GM11168 (cell line): Measurements from ENCODE around the gene ACLY.
"Not testable (repeated sequence)": the region's sequence is repeated elsewhere in the genome, so short reads cannot be mapped to it uniquely, and the experiment has no call there.

Source experiments
- in situ Hi-C: fragments of 300-500 bp; cut with MboI; formaldehyde crosslinking; loops from one replicate; pipeline ENCODE4 v1.12.0; 2022; ENCODE audit warnings: low sequenced_read_pairs; ENCODE audit not compliant: unreplicated experiment

The ACLY gene

DNA sequence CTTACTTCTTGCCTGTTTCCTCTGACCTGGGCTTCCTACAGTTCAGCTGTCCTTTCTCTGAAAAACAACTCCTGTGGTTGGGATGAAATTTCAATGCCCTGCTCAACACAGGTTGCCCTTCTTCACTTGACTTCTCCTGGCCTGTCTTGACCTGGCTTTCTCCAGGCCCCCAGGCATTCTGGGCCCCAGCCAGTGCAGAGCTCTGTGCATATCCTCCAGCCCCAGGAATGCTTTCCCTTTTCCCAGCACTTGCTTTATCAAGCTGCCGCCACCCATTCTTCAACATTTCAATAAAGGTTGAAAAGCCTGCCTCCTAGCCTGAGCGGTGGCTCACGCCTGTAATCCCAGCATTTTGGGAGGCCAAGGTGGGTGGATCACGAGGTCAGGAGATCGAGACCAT is 22.4 kb upstream of the ACLY start:
- in situ Hi-C loops: no loop called here

DNA sequence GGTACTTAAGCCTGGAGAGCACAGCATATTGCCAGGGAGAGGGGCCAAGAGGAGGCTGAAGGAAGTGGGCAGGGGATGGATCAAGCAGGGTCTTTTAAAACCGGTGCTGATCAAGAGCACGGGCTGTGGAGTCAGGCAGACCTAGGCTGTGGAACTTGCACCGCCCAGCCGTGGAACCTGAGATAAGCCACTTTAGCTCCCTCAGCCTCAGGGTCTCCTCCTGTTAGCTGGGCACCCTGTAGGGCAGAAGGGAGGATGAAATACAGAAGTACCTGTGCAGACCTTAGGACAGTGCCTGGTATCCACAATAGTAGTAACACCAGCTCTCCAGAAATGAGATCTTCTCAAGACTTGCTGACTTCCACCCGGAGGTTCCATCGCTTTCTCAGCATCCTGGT is 20.9 kb upstream of the ACLY start:
- in situ Hi-C loops: no loop called here

- in situ Hi-C loops: no loop called here
These were observed 20.4 kb upstream of the ACLY start for GRCh38 chr17:41939044-41939692.

DNA sequence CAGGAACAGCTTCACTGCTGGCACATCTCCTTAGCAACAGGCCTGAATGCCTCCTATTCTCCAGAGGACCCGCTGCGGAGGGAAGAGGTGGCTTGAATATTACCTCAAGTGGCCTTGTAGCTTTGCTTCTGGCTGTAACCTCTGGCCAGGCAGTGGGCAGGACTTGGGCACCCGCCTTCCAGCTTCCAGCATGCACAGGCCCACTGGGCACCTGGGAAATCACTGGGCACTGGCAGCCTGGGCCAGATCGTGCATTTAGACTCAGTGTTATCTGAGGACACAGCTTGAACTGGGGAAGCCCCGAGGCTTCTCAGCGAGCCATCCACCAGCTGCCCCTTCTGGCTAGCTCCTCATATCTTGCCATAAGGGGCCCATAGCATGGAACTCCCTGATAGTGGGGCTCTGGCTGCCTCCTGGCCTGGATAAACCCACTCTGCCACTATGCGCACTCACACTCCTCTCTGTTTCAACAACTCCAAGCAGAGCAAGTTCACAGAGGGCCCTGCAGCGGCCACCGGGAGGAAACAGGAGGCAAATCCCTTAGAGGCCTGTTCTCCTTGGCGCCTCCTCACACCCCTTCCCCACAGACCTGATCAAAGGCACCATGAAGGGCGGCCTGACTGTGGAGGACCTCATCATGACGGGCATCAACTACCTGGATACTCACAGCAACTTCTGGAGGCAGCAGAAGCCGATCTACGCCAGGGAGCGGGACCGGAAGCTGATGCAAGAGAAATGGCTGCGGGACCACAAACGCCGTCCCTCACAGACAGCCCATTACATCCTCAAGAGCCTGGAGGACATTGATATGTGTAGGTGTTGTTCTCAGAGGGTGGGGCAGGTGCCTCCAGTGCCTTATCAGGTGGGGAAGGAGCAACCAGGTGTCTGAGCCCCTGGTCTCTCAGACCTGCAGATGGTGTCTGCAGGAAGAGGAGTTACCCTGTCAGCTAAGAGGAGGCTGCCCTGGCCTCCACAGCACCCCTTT is 19.5 kb upstream of the ACLY start:
- in situ Hi-C loops: no loop called here

DNA sequence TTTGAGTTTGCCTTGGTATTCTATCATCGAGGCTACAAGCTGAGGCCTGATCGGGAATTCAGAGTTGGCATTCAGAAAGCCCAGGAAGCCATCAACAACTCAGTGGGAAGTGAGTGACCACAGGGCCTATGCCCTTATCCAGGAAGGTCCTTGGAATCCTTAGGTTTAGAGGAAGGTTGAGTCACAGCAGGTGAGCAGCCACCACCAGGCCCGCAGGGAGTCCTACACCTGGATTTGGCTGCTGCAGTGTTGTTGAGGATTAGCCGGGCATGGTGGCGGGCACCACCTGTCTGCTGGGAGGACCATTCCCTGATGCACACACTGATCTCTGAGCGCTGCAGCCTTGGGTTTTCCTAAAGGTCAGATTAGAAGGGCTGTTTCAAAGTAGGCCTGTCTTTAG is 16.9 kb upstream of the ACLY start:
- in situ Hi-C loops: no loop called here

GRCh38 chr17:41932816-41933389 is 14.2 kb upstream of the ACLY start:
- in situ Hi-C loops: no loop called here

- in situ Hi-C loops: not testable (repeated sequence)
These were observed 13.0 kb upstream of the ACLY start for GRCh38 chr17:41931715-41932114.

GRCh38 chr17:41930833-41931156 is 12.0 kb upstream of the ACLY start:
- in situ Hi-C loops: not testable (repeated sequence)

- in situ Hi-C loops: no loop called here
These were observed 11.5 kb upstream of the ACLY start, which contains the start of gene ODAD4 for GRCh38 chr17:41930009-41930832. Gene ODAD4 (plus strand): TSS chr17:41930617. CDS start chr17:41930724, 107 bp downstream.

GRCh38 chr17:41928693-41929251 is 10.0 kb upstream of the ACLY start:
- in situ Hi-C loops: no loop called here

GRCh38 chr17:41925991-41926590 is 7.3 kb upstream of the ACLY start:
- in situ Hi-C loops: no loop called here

DNA sequence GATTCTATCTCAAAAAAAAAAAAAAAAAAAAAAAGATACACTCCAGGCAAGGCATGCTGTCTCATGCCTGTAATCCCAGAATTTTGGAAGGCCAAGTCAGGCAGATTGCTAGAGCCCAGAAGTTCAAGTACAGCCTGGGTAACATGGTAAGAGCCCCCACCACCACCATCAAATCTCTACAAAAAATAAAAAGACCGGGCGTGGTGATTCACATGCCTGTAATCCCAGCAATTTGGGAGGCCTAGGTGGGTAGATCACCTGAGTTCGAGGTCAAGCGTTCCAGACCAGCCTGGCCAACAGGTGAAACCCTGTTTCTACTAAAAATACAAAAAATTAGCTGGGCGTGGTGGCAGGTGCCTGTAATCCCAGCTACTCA is 1.8 kb upstream of the ACLY start:
- in situ Hi-C loops: no loop called here

DNA sequence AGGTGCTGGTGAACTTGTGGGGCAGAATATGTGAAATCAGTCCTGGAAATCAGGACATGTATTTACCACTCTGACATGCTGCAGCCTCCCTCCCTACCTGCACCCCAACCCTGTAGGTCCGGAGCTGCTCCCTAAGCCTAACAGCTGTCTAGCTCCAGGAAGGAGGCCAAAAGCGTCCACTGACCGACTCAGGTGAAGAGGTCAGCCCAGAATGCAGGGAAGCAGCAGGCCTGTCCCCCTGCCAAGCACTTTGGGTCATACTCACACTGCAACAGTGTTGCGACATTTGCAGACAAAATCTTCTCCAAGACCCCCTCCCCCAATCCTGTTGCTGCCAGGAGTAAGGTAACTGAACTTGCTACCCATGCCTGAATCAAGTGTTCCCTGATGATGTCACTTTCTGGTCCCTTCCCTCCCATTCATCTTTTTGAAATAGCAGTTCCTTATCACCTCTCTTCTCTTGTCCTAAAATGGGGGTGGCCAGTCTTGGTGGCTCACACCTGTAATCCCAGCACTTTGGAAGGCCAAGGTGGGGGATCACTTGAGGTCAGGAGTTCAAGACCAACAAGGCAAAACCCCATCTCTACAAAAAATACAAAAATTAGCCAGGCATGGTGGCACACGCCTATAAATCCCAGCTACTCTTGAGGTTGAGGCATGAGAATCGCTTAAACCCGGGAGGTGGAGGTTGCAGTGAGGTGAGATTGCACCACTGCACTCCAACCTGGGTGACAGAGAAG is 1.3 kb upstream of the ACLY start:
- in situ Hi-C loops: no loop called here

- in situ Hi-C loops: no loop called here
These were observed 540 bp upstream of the ACLY start for GRCh38 chr17:41919165-41919817.

GRCh38 chr17:41917679-41918313 is 955 bp downstream of the ACLY start:
- in situ Hi-C loops: no loop called here

- in situ Hi-C loops: no loop called here
These were observed 1.6 kb downstream of the ACLY start for GRCh38 chr17:41917192-41917591.

DNA sequence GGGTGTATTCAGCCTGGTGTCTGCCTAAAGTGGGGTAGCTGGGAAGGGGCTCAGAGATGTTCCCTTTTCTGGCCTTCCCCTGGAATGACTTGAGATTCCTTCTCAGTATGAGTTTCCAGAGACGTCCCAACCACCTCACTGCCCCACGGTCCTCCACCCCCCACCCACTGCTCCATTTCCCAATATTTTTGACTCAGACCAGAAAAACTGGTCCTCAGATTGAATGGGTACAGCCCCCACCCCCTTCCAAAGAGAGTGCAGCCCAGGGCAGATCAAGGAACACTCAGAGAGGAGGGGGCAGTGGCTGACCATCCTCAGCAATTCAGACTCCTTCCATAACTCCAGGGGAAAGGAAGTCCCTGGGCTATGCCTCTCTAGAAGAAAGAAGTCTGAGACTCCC is 3.2 kb downstream of the ACLY start:
- in situ Hi-C loops: no loop called here

DNA sequence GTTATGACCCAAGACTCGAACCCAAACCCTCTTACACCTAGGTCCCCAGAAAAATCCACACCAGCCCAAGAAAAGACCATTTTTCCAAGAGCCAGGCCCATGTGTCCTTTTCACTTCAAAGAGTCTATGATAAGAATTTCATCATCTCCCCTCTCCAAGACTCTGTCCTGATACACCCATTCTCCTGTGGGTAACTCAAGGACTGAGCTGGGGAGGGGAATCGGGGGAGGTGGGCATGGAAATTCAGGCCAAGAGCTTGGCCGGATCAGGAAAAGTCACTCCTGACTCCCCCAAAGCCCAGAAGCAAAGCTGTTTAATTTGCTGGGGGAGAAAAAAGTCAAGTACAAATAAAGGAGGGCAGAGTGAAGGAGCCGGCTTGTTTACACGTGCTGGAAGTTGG is 3.7 kb downstream of the ACLY start:
- in situ Hi-C loops: no loop called here
